ENCODE results near the gene ITPR1.
"Not testable (repeated sequence)": the region's sequence is repeated elsewhere in the genome, so short reads cannot be mapped to it uniquely, and the experiment has no call there.

ITPR1 gene

DNA sequence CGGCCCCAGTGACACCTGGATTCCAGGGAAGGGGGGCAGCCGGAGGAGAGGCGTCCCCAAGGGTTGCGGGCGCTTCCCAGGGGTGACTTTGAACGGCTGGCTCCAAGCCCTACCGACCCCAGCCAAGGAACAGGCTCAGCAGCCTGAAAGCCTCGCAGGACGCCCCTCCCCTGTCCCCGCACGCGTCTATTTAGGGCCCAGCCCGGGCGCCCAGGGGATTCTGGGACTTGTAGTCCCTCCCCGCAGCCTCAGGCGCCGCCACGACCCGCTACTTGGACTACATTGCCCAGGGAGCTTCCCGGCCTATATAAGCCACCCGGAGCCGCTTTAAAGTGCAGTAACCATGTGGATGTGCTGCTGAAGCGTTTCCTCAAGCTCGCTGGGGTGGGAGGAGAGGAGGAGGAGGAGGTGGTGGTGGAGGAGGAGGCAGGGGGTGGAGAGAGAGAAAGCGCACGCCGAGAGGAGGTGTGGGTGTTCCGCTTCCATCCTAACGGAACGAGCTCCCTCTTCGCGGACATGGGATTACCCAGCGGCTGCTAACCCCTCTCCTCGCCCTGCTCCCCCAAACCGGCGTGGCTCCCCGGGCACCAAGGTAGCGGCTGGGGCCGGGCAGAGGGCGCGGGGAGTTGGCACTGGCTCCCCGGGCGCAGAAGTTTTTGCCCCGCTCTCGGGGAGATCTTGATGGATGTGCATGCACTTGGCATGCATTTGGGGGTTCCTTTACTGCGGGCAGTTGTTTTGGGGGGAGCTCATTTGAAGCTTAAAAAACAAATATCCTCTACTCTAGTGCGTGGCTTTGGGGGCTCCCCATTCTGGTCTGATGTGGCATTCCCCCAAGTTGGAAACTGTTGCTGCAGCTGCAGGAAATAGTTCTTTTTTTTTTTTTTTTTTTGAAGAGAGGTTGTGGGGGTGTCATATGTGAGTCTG, at the start of gene ITPR1:
Gene ITPR1, plus strand, starts transcription at position 335 of the 927 bp plus-strand sequence. CDS start 23,144 bp downstream, outside the sequence.
- peak; percentile 97 for DNase-seq
- peak; percentile 97 for ATAC-seq

DNA sequence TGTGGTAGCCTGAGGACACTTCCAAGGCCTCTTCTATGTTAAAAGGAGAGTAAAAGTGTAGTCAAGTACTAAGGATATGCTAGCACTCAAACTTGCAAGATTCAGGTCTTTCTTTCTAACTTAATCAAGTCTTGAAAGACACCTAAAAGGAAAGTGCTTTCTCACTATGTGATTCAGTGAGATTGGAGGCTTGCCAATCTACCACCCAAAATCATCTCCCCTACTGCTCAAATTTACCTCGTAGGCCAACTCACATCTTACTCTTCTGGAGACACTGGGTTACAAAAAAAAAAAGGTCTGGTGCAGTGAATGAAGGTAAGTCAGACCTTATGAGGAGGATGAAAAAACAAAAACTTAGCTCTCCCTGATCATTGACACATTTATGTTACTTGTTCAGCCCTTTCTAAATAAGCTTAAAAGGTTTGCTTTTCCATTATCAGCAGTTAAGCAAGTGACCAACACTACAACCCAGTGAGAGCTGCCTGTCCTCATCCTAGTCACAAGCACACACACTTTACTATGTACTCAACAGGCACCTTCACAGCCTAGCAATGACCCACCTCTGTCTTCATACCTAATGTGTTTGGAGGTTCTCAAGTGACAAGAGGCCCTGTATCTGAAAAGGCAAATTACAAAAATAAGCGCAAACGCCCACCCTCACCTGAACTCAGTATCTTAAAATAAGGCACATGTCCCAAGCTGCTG, 45.7 kb upstream of the ITPR1 start:
- DNase-seq: no peak
- no peak for ATAC-seq

DNA sequence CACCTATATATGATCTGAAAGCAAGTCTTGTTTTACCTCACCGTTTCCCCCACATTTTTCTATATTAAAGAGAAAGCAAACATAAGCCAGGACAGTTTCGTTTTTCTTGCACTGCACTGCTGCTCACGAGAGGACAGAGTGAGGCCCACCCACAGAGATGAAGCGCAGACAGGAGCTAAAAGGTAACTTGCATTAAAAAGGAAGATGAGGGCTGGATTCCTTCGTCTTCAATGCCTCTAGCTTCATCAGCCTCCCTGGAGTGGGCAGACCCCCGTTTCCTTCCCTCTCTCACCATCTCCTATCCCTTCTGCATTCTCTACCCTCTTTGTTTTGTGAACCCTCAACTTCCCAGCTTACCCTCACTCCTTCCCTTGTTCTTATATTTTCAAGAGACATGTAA, 45.0 kb upstream of the ITPR1 start:
- no peak for ATAC-seq
- DNase-seq: no peak

DNA sequence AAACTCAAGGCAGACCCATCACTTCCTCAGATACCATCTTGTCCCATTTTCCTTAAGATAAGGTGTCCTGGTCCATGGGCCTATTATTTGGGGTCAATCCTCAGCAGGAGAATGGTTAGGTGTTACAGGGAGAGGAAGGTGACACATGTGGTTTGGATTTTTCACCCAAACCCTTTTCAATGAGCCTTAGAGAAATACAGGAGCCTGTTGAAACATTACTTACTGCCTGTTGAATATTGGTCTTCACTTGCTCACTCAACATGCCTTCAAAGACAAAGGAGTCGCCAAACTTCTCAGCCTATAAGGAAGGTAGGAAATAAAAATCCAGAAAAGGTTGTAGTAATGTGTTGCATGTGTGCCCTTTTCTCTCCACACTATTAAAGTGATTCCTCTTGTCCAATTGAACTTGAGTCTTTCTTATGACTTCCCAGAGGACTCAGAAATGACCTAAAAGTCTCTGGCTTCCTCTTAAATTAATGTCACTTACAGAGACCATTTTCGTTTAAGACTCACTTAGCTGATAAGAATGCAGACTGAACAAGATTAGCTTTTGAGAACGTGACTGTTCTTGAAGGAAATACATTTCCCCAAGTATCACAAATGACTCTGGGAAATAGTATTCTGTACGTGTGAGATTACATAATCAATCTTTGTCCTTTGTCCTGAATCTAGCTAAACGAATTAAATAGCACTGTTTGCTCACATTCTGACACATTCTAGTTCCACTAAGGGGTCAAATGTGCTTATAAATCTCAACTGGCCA, 43.9 kb upstream of the ITPR1 start:
- DNase-seq (no peak), ATAC-seq (no peak)

DNA sequence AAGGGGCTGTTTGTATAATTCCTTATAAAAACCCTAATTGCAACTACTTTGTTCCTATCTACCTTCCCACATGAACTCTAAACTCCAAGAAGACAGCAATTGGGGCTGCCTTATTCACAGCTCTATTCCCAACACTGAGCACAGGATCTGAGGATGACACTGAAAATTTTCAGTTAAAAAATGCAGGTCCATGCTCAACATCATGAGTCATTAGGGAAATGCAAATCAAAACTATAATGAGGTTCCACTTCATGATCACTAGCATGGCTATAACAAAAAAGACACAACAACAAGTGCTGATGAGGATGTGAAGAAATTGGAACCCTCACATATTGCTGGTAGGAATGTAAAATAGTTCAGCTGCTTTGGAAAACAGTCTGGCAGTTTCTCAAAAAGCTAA, 39.0 kb upstream of the ITPR1 start:
- ATAC-seq (no peak), DNase-seq (no peak)

DNA sequence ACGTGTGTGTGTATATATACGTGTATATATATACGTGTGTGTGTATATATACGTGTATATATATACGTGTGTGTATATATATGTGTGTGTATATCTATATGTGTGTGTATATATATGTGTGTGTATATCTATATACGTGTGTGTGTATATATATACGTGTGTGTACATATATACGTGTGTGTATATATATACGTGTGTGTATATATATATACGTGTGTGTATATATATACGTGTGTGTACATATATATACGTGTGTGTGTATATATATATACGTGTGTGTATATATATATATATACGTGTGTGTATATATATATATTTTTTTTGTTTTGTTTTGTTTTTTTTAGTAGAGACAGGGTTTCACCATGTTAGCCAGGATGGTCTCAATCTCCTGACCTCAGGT, 36.4 kb upstream of the ITPR1 start:
- not testable (repeated sequence) for DNase-seq, ATAC-seq

DNA sequence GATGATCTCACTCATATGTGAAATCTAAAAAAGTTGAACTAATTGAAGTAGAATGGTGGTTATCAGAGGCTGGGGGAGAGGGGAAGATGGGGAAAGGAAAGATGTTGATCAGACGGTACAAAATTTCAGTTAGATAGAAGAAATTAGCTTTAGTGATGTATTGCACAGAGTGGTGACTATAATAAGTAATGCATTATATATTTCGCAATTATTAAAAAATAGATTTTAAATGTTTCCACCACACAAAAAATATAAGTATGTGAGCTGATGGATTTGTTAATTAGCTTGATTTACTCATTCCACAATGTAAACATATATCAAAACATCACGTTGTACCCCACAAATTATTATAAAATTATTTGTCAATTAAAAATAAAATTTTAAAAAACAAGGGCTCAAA, 34.2 kb upstream of the ITPR1 start:
- ATAC-seq (no peak), DNase-seq (no peak)

DNA sequence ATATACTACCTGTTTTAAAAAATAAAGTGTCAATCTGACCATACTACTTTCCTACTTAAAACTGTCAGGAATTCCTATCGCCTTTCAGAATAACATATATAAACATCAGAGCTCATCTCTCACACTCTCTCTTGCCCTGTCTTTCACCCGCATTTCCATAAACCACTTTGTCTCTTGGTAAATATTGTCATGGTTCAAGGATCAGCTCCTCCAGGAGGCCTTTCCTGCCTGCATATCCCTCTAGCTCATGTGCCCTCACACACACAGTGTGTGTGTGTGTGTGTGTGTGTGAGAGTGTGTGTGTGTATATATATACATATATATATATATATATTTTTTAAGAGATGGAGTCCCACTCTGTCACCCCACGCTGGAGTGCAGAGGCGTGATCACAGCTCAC, 32.8 kb upstream of the ITPR1 start:
- ATAC-seq (no peak), DNase-seq (no peak)

DNA sequence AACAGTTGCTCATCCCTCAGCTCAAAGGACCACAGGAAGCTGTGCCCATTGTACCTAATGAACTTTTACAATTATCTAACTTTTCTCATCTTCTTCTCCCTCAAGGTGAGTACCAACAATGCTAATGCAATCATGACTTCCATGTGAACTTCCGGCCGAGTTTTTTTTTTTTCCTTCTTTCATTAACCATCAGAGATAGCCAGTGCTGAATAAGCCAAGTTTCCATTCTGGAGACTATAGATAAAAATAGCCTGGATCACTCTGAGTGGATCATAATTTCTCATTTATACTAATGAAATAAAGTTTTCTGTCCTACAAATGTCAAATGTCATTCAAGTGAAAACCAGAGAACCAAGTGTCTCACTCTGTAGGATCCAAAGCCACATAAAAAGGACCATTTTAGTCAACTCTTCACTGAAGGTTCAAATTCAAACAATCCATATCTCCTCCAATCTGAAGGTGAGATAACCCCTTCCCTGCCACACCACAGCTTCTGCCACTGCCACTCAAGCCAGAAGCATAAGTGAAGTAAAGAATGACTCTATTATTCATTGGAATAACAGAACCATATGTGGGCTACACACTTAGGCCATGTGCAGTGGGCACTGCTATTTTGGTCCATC, 31.6 kb upstream of the ITPR1 start:
- no peak for DNase-seq
- ATAC-seq: no peak

DNA sequence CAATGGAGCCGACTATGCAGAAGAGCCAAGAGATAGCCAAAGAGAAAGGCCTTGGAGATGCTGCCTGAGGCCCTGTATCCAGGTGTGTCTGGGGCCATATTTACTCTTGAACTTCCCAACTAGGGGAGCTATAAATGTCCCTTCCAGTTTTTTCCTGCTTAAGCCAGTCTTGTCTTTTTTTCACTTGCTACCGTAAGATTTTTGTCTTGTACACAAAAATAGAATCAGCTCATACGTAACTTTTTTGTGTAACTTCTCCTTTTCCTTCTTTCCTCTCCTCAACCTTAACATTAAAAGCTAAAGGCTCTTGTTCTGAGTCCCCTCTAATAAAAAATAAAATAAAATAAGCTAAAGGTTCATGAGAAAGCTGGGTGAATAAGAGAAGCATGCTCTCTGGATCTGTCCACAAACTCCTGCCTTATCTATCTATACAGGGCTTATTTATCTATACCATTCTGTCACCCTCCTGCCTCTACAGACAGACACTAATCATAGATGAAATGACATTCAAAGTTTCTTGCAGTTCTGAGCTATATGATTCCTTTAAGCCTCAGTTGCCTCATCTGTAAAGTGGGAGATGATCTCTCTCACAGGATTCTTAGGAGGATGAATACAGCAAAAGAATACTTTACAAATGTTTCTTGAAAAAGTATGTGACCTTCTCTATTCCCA, 30.6 kb upstream of the ITPR1 start:
- ATAC-seq: no peak
- DNase-seq: no peak

DNA sequence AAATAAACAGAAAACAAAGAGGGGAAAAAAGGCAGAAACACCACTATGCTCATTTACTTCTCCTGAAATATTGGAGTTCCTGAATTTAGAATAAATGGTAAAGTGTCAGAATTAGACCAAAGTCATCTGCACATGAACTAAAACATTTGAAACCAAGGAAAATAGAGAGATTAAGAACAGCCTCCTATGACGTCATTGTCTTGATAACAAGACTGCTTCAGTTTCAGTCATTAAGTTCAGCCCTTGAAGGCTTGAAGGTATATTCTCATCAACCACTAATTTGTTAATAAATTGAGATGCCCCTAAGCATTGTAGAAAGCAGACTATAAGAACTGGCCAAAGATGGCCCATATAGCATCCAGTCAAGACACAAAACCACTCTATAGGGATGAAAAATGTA, 28.6 kb upstream of the ITPR1 start:
- no peak for ATAC-seq
- DNase-seq: no peak

DNA sequence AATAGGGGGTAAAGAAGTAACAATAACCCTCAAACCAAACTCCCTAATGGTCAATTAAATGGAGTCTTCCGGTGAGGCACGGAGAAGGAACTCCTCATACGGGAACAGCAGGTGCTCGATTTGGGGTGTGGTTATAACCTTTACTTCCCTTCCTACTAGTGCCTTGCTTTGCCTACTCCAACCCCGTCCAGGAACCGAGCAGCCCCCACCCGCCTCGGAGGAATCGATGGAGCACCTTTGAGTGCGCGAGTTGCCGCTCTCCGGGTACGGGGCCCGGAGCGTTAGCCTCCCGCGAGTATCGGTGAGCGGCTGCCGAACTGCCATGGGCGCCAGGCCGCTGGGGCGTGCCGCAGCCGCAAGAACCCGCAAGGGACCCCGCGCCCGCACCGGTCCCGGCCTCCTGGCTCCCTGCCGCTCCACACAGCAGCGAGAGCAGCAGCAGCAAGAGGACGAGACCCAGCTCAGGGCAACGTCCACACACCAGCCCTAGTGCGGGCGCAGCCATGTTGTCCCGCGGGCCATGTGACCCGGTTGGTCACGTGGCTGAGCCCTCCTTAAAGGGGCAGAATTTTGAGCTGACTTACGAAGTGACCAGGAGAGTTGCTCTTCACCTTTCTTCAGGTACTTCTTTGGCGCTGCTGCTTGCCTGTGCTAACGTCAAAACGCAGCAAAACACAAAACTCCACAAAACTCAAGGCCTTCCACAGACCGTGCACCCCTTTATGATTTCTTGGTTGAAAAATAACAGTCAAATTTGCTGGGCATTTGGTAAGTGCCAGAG, 26.2 kb upstream of the ITPR1 start, which contains the start of gene SUMF1:
Gene SUMF1, minus strand, starts transcription at position 529 of the 781 bp plus-strand sequence. Its CDS starts 24 bp downstream, at position 505.
- ATAC-seq (peak; percentile 94), DNase-seq (peak; percentile 79)

DNA sequence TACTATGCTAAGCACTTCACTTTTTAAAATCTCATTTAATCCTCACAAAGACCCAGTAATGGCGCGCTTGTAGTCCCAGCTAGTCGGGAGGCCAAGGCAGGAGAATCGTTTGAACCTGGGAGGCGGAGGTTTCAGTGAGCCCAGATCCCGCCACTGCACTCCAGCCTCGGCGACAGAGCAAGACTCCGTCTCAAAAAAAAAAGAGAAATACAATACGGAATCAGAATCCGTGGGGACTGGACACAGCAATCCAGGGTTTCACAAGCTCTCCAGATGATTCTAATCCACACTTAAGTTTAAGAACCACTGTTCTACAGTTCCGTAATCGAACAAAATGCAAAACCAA, 25.7 kb upstream of the ITPR1 start:
- no peak for ATAC-seq
- no peak for DNase-seq

DNA sequence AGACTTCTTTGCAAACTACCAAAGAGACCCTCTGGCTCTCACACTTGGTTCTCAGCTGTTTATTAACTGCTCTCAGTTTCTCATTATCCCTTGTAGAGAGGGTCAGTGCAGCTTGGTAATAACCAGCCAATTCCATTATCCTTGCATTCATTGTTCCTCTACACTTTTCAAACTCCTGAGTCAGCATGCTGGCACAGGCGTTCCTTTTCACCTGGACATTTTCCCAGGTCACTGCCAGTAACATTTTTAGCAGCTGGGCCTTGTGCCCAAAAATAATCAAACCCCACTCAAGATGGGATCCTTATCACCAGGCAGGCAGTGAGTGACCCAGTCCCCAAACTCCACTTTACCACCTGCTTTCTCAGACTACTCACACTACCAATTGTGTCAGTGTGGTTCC, 21.2 kb upstream of the ITPR1 start:
- ATAC-seq (no peak), DNase-seq (no peak)

DNA sequence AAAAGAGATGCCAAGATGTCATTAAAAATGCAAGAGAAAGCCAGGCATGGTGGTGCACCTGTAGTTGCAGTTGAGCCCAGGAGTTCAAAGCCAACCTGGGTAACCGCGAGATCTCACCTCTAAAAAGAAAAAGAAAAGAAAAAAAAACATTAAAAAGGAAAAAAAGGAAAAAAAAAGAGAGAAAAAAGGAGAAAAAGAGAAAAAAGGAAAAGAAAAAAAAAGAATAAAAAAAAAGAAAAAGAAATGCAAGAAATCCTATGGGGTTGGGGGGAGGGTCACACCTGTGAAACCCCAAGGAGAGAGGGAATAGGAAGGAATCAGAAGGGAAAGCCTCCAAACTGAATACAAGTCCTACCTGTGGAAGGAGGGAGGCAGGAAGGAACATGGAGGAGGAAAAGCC, 20.8 kb upstream of the ITPR1 start:
- ATAC-seq (no peak), DNase-seq (no peak)

DNA sequence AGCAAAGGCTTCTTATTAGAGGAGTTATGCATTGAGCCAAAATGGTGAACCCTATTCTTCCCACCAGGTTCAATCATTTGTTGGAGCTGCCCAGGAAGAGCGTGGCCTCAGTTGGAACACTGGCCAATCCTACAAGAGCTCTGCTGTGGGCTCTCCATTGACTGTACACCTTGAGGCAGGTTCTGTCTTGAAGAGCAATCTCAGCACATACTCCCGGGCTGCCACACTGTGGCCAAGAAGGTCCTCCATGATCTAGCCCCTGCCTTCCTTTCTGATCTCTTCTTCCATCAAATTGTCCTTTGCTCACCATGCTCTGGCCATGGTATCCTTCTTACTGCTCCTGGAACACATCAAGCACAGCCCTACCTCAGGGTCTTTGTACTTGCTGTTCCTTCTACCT, 20.4 kb upstream of the ITPR1 start:
- no peak for DNase-seq
- no peak for ATAC-seq

DNA sequence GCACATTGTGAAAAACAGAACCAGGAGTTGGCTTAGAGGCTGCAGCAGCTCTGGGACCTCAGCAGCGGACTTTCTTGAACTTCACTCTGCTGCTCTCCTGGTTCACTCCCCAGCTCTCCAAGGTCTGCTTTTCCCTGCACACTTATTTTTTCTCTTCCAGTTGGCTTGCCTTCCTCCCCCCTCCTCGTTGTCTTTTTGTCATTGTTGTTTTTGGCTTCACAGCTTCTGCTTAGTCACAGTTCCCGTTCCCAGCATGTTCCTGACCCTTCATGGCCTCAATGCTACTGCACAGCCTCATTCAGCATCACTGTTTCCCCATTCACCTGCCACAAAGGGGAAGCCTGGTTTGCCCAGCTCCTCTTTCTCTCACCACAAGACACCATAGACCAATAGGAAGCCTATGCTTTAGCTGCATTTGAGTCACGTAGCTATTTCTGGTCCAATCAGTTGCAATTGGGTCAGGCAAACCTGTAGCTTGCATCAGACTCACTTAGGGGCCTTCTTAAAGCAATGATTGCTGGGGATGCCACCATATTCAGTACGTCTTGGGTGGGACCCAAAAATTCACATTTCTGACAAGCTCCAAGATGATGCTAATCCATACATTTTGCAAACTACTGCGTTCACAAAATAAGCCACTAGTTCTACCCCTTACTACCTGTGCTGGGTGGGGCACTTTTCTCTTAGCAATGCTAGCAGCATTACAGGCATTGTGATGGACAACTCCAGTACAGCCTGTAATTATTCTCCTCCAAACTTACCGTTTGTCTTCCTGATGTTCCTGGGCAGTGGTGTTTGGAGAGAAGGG, 18.3 kb upstream of the ITPR1 start:
- ATAC-seq: peak; percentile 97
- DNase-seq: peak; percentile 56

DNA sequence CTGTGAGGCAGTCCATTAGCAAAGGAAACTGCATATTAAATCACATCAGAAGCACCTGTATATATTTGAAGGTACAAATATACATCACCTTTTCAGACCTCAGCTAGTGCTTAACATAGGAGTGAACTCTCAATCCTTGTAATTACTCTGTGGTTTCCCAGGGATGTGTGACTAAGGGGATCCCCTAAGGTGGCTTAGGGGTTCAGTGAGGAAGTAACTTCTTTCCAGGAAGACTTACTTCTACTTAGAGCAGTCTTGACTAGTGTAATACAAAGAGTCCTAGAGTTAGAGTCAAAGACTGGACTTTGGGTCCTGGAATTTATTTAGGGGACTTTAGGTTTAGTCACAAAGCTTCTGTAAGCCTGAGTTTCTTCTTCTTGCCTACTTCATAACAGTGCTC, 17.3 kb upstream of the ITPR1 start:
- DNase-seq: no peak
- ATAC-seq: no peak

DNA sequence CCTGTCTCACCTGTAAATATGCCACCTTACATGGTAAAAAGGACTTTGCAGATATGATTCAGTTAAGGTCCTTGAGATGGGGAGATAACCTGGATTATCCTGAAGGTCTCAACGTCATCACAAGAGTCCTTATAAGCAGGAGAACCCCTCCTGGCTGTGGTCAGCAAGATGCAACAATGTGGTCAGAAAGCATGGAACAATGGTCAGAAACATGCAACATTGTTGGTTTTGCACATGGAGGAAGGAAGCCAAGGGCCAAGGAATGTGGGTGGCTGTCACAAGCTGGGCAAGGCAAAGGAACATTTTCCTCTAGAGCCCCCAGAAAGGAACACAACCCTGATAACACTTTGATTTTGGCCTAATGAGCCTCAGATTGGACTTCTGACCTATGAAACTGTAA, 16.7 kb upstream of the ITPR1 start:
- ATAC-seq (no peak), DNase-seq (no peak)

DNA sequence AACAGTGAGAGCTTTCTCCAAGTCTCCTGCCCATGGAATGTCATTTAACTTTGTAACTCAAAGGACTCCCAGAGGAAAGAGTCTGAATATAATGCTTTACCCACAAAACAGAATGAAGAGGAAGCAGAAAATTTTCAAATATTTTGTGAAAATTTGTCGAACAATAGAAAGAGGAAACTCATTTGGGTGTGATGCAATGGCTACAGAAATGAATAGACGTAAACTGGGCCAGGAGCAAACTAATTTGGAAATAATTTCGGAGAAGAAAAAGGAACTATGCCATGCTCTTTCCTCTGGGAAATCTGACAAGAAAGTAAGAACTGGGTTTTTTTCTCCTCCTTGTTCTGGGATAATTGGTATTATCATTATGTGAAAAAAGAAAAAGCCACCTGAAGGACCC, 14.9 kb upstream of the ITPR1 start:
- no peak for ATAC-seq
- DNase-seq: no peak
